Measurements from ENCODE around the gene ADIPOR2. TPM values are rescaled to one million over a fixed set of nuclear protein-coding genes. Genes with fewer than 3 reads are reported as not detected.
"Not testable (repeated sequence)": the region's sequence is repeated elsewhere in the genome, so short reads cannot be mapped to it uniquely, and the experiment has no call there.

Gene ADIPOR2
- total RNA-seq, 1 experiment from 2014 or later = 42.1 TPM

DNA sequence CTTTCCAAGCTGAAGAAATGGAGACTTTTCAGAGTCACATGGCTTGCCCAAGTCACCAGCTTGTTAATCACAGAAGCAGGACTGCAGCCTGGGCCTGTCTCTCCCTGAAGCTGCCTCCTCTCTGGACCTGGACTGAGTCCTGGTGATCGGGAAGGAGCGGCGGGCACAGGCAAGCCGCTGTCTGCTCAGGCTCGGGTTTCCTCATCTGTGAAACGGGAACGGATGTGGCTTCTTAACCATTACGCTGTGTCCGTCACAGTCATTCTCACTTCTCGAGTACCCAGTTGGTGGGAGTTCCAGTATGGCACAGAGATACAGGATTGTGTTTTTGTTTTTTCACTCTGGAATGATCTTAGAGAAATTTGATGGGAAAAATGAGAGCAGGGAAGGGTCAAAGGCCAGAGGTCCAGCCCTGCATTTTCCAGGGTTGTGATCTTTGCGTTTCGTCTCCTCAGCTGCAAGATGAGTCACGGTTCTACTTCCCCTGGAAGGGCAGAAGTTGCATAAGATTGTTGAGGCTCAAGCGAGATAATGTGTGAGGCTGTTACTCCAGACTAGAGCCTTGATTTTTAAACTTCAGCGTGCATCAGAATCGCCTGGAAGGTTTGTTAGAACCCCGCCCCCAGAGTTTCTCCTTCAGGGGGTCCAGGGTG is 121.9 kb downstream of the ADIPOR2 start:
- DNase-seq (ENCODE audit: low spot score) = peak; percentile 49

DNA sequence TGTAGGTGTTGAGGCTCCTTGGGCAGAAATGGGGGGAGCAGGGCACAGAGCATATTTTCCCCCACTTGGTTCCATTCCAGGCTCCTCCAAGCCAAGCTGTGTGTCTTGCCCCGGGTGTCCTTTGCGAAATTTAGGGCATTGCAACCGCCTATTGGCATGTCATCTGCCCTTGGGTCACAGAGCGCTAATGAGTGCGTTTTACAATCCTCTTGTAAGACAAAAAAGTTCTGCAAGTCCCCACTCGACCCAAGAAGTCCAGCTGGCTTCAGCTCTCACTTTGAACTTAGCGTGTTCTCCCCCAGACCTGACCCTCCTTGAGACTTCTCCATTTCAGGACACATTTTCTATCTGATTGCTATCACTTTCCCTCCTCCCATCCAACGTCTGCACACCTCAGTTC is 123.4 kb downstream of the ADIPOR2 start:
- DNase-seq (ENCODE audit: low spot score) = no peak

DNA sequence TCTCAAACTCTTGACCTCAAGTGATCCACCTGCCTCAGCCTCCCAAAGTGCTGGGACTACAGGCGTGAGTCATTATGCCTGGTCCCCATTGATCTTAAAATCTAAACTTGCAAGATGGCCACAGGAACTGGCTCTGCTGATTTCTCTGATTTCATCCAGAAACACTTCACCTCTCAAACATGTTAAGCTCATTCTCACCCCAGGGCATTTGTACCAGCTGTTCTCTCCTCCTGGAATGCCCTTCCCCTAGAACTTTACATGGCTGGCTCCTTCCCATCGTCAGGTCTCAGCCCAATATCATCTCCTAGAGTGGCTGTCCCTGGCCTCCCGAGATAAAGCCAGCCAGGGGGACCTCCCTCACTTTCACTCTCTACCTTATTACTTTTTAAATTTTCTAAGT is 124.2 kb downstream of the ADIPOR2 start:
- DNase-seq (ENCODE audit: low spot score) = no peak

DNA sequence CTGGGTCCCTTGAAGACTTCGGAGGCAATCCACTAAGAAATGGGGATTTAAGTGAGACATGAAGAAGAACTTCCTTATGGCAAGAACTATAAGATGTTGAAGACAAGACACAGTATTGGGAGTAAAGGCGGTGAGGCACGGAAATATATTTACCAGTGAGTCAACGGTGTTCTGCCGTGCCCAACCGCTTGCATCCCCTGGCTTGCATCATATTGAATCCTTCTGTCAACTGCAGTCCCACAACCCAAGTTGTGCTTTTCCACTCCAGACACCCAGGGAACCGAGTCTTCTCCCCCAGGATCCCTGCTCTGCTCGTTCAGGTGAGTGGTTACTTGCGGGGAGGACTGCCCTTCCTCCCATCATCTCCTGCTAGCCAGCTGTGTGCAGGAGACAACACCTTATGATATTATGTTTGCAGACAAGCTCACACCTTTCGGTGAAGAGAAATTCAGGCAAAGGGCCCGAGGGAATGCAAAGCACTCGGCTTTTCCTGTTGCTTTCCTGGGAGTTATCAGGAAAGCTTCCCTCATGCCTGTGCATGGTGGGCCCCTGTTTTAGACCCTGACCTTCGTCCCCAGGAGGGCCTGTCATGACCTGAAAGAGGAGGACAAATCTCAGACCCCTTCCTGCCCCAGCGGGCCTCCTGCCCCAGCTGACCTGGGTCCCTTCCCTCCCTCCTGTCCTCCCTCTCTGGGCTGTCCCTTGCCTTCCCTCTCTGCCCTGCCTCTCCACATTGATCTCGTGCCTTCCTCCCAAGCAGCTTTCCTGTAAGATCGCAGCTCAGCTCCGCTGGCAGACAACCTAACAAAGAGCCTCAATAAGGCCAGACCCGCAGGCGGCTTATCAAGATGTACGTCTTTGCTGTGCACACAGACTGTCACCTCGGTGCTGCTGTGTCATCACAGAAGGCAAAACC is 125.2 kb downstream of the ADIPOR2 start:
- DNase-seq (ENCODE audit: low spot score) = no peak

DNA sequence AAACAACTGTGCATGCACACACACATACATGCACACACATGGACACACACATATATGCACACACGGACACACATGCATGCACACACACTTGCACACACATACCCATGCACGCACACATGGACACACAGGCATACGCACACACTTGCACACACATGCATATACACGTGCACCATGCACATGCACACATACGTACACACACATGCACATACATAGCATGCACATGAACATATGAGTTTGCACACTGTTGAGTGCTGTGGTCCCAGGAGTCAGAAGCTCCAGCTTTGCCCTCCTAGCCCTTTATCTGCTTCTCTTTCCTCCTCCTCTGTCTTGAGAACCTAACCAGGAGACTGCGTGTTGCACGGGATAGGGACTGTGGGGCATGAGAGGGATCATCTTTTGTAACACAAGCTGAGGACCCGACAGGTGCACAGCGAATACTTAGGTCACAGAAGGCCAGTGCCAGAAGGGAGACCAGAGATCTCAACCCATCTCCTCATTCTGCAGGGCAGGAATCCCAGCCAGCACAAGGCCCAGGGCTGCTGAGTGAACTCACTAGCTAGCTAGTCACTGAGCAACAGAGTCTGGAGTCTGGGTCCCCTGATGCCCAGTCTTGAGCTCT is 126.0 kb downstream of the ADIPOR2 start:
- DNase-seq (ENCODE audit: low spot score) = no peak

DNA sequence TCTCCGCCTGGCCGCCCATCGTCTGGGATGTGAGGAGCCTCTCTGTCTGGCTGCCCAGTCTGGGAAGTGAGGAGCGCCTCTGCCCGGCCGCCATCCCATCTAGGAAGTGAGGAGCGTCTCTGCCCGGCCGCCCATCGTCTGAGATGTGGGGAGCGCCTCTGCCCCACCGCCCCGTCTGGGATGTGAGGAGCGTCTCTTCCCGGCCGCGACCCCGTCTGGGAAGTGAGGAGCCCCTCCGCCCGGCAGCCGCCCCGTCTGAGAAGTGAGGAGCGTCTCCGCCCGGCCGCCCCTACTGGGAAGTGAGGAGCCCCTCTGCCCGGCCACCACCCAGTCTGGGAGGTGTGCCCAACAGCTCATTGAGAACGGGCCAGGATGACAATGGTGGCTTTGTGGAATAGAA is 127.1 kb downstream of the ADIPOR2 start:
- not testable (repeated sequence) for DNase-seq (ENCODE audit: low spot score)

DNA sequence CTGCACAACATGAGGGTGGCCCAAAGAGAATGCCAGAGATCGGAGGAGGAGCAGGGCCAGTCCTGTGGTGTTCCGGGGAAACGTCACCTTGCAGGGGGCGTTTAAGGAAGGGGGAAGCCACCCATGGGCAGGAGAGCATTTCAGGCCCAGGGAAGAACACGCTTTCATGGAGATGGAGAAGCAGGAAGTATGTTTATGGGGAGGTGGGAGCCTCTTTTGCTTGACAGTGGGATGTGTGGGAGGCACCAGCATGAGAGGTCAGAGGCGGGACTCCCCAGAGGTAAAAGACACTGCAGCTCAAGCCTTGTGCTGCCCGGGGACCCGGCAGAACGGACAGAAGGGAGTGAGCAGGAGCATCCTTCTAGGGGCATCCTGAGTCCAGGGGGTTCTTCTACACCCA is 128.2 kb downstream of the ADIPOR2 start:
- DNase-seq (ENCODE audit: low spot score) = no peak

DNA sequence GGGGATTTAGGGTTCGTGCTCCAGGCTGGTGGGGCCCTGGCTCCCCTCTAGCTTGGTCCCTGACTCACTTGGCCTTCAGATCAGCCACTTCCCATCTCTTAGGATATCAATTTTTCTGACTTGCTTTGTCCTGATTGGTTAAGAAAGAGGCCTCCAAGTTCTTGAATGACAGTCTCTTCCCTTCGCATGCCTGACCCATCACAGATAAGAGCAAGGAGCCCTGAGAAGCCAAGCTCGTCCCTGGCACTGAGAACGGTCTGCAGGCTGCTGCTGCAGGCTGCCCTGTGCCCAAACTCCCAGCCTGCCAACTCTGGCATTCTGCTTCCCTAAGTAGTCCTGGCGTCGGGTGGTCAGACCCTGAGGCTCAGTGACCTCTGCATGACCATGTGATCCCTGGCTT is 128.7 kb downstream of the ADIPOR2 start:
- no peak for DNase-seq (ENCODE audit: low spot score)

DNA sequence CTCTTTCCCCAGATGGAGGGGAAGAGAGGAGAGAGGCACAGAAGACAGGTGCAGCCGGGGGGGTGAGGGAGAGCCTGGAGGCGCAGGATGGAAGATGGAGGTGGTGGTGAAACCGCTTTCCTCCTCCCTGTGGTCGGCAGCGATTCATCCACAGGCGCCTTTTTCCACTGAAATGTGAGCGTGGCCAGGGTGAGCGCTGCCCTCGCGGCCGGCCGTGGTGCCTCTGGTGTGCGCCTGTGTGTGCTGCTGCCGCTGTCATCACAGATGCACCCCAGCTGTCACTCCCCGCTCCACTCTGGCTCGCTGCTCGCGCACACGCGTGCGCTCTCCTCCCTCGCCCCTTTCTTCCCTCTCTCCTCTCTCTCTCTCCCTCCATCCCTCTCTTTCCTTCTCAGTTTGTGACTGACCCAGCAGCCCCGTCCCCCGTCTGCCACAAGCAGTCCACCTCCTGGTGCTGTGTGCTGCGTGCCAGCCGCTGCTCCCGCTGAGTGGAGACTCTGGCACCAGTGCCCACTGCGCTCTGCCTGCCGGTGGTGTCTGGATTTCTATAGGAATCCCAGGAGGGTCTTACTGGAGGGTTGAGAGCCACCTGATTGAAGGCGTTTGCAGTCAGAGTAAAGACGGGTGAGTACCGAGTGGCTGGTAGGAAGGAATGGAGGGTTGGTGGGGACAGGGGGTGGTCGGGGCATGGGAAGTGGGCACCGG is 129.5 kb downstream of the ADIPOR2 start, which contains the start of gene LRTM2:
LRTM2 (plus strand) TSS at position 375 of the 705 bp plus-strand sequence. CDS start 7,584 bp downstream, outside the sequence.
- DNase-seq (ENCODE audit: low spot score) = no peak

DNA sequence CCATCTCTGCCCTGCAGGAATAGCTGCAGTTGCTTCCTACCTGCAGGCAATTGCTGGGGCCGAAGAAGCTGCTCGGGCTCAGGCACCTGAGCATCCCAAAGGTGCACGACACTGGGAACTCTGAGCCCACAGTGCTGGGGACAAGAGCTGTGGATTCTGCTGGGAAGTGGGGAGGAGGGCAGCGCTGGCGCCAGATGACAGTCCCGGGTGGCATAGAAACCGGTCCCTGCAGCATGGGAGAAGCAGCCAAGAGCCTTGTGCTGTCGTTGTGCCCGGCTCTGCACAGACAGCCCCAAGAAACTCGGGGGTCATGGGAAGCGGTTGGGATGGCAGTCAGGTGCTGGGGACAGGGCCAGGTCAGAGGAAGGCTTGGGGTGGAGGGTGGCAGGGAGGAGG is 130.0 kb downstream of the ADIPOR2 start:
- no peak for DNase-seq (ENCODE audit: low spot score)

DNA sequence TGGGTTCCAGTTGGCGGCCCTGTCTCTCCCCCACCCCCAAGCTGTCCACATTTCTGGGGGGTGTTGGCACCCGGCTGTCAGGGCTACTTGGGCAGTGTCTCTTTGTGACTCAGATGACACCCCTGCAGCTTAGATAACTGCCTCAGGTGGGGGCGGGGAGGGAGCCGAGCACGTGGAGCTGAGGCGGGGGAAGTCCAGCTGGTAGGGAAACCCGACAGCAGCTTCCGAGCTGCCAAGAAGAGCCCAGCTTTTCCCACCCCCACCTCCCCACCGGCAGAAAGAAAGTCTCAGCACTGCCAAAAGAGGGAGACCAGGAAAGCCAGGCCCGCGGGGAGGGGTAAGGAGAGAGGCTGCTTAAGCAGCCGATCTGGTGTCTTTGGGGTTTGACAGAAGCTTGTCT is 130.9 kb downstream of the ADIPOR2 start:
- no peak for DNase-seq (ENCODE audit: low spot score)

DNA sequence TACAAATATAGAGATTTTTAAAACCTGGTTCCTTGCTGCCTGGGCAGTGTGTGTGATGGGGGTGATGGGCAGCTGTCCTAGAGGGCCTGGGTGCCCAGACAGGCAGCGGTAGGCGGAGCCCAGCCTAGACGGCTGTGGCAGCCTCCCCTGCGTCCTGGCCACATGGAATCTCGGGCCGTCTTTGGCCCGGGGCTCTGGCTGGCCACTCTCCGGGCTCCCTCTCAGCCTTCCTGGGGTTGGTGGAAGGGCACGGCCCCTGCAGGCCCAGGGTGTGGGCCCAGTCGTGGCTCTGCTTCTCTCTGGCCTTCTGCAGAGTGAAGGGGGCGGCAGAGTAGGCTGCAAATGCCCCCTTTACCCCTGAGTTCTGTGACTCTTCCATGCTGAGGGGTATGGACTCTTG is 131.8 kb downstream of the ADIPOR2 start:
- no peak for DNase-seq (ENCODE audit: low spot score)

DNA sequence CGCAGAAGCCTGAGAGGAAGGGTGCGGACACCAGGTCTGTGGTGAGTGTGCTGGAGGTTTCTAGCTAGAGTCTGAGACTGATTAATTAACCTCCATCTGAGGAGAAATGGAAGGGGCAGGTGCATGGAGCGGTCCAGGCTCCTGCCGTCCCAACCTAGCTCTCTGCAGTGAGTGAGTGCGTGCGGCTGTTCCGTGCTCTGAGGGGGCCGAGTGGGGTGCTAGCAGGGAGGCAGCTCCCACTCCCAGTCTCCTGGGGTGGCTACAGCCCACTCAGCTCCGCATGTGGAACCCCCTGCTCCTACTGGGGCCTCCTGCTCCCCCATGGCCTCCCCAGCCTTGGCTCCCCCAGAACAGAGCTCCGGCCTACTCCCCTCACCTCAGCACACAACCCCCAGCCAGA is 132.4 kb downstream of the ADIPOR2 start:
- no peak for DNase-seq (ENCODE audit: low spot score)

DNA sequence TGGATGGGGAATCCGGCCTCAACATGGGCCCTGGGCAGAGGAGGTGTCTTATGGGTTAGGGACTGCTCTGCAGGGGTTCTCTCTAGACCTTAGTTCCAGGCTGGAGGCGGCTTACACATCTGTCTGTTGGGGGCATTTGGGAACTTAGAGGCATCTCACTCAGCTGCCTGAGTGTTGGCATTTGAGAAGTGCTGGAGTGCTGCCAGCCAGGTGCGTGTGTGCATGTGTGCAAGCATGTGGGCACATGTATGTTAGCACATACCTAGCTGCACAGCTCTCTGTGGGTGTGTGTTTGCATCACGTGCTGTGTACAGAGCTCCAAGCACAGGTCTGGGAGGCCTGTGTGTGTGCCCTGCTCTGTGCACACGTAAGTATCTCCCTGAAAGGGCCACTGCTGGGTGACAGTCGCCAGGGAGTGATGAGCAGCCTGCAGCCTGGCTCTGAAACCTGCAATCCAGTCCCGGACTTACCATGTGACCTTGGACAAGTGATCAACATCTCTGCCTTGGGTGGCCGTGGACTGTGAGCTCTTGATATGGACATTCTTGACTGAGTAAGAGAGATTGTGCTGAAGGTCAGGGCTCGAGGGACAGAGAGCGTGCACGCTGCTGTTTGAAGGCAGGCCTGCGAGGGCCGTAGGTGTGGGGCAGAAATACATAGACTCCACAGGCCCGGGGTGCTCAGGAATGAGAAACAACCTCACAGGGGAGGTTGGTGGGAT is 134.7 kb downstream of the ADIPOR2 start:
- DNase-seq (ENCODE audit: low spot score) = no peak

DNA sequence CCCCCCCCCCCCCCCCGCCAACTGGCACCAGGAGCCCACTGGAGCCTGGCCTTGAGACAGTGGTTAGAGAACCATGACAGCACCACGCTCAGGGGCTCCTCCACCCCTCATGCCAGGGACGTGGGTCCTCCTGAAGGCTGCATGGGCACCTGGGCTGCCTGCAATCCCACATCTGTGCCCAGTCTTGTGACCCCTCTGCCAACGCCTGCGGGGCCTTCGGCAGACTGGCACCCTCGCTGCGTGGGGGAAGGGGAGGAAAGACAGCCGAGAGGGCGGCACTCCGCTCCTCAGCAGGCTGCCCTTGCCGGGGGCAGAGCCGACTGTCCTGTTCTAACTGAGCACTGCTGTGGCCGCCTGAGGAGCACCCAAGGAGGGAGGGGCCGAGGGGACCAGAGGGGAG is 135.5 kb downstream of the ADIPOR2 start:
- DNase-seq (ENCODE audit: low spot score) = no peak

DNA sequence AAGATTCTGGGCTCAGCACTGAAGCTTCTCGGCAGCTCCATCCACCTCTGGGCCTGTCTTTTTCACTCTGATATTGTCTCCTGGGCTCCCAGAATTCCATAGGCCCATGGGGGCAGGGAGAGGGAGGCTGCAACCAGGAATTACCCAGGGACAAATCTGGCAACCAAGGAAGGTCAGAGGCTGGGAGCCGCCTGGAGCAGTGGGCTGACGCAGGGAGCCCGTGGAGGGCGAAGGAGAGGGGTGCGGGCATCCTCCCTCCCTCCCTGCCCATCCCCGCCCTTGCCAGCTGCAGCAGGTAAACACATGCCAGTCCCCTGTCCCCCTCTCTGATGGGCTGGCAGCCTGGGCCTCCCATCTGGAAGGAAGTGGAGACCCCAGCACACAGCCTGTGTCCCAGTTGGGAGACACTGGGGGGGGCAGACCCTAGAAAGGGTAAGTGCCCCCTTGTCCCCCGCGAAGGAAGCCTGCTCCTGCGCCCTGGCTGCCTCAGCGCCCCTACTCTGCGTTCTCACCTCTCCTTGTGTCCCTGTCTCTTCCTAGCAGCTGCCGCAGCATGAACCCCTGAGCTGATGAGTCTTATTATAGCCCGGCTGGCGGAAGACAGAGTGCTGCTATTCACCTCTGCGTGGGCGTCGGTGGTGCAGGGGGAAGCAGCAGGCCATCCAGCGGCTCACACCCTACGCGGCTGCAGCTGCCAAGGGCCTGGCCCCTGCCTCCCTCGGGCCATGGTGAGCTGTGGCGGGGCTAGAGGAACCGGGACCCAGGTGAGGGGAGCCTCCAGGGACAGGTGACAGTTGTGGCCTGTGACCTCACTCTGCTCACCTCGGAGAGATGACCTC is 136.2 kb downstream of the ADIPOR2 start:
- DNase-seq (ENCODE audit: low spot score) = no peak

DNA sequence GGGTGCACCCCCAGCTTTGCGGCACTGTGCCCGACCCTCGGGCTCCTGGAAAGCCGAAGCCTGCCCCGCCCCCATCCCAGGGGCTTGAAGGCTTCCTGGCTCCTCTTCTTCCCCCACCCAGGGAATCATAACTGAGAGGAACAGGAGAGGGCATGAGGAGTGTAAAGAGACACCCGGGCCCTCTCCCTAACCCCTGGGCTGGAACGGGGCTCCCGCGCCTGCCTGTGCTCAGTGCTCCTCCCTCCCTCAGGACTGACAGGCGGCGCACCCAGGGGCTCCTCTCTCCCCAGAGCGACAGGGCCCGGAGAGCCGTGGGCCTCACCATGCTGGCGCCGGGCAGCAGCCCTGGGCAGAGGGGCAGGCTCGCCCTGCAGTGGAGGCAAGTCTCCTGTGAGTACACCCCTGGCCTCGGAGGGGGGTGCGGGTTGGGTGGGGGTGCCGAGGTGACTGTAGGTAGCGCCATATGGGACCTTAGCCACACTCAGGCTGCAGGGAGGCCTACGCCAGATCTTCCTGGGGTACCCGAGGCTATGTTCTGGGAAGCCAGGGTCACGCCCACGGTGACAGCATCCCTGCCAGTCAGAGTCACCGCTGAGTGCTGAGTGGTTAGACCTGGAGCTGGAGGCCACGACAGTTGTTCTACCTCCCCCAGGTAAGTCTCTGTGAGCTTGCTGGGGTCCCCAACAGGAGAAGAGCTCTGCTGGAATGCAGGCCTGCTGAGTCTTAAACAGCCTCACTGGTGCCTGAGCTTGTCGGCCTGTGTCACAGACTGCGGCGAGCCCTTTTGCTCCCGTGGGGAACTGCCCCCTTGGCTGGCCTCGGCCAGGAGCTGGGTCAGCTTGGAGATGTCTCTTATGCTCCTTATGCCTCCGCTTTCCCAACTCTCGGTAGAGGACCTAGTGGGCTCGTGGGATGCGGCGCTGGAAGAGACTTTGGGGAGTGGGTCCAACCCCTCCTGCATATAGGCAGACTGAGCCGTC is 137.2 kb downstream of the ADIPOR2 start:
- DNase-seq (ENCODE audit: low spot score) = no peak

DNA sequence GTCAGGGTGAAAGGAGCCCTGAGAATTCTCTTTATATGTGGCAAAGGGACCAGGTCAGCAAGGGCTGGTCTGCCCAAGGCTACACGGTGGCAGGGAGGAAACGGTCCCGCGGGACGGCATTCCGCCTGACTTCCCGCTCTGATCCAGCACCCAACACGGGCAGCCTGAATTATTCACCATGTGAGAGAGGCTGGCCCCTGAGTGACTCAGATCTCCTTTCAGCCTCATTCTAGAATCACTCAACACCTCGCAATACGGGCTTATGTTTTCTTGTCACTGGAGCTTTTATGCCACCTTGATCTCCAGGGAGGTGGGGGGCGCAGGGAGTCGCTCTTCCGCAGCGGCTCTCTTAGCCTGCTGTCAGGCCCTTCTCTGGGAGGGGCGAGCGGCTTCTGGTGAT is 138.0 kb downstream of the ADIPOR2 start:
- DNase-seq (ENCODE audit: low spot score) = no peak

DNA sequence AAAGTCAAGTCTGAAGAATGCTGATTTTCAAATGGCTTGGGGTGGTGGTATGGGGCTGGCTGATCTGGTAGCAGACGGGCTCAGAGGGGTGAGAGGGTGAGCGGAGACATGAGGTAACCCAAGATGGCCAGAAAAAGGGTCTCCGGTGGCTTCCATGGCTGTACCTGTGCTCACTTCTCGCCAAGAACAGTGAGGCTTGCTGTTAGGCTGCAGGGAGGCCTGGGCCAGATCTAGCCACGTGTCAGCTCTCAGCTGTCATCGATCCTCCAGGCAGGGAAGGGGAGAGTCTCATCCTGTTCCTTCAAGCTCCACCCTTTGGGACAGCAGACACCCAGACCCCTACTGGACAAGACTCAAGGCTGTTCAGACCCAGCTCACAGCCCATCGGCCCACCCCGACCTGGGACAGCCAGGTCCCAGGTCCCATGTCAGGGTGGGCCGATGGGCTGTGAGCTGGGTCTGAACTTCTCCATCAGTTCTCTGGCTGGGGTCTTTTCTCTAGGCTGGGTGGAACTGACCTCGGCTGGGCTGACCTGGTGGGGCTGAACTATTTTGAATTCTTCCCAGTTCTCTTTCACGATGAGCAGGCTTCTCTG is 138.5 kb downstream of the ADIPOR2 start:
- no peak for DNase-seq (ENCODE audit: low spot score)
